A172 (cell line): ENCODE measurements around the gene EFNA2. TPM values are rescaled to one million over a fixed set of nuclear protein-coding genes. Genes with fewer than 3 reads are reported as not detected.

ENCODE experiments used
- DNase-seq: peaks from one replicate; pipeline ENCODE4 v3.0.0-alpha.2; 2015; ENCODE audit warnings: low spot score
- total RNA-seq: library from RNA; depleted of rRNA; stranded (reverse); fragments of >200 nt; shearing (Covaris generic); gene quantifications from 2 replicates; pipeline ENCODE4 v1.2.3, GENCODE V29; 2014

EFNA2 gene
- total RNA-seq, 1 experiment from 2014 or later = 9.9 TPM

DNA sequence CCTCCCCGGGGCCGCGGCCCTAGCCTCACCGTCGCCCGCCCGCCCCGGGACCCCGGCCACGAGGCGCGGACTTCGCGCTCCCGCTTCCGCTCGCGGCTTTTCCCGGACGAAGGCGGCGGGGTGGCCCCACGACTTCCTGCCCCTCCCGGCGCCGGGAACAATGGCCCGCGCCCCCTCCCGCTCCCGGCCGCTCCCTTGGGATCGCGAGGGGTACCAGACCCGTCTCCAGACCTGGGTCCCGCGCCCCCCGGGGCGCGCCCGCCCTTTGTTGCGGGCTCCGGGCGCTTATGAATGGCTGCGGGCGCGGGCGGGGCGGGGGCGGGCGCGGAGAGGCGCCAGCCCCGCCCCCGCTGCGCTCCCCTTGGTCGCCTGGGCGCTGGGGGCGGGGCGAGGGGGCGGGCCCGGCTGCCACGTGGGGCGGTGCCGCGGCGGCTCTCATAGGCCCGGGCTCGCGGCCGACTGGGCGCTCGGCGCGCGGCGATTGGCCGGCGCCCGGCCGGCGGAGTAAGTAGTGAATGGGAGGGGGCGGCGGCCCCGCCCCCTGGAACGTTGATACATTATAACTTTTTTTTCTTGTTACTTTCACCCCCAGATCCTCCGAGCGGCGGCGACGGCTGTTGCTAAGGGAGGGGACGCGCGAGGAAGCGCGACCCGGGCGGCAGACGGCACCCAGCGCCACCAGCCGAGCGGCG lies 36.2 kb upstream of the EFNA2 start:
- DNase-seq = peak; percentile 97

DNA sequence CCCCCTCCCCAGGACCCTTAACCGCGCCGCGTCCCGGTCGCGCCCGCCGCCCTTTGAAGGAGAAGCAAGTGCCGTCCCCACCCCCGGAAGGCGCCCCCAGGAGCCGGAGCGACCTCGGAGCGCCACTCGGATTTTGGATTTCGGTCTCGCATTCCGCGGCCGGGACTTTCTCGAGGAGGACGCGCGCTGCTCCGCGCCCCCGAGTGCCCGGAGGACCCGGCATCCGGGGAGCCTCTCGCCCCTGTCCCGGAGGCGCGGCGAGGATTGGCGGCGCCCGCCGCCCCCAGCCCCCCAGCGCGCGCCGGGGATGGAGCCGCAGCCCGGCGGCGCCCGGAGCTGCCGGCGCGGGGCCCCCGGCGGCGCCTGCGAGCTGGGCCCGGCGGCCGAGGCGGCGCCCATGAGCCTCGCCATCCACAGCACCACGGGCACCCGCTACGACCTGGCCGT lies 35.7 kb upstream of the EFNA2 start:
- DNase-seq = no peak

DNA sequence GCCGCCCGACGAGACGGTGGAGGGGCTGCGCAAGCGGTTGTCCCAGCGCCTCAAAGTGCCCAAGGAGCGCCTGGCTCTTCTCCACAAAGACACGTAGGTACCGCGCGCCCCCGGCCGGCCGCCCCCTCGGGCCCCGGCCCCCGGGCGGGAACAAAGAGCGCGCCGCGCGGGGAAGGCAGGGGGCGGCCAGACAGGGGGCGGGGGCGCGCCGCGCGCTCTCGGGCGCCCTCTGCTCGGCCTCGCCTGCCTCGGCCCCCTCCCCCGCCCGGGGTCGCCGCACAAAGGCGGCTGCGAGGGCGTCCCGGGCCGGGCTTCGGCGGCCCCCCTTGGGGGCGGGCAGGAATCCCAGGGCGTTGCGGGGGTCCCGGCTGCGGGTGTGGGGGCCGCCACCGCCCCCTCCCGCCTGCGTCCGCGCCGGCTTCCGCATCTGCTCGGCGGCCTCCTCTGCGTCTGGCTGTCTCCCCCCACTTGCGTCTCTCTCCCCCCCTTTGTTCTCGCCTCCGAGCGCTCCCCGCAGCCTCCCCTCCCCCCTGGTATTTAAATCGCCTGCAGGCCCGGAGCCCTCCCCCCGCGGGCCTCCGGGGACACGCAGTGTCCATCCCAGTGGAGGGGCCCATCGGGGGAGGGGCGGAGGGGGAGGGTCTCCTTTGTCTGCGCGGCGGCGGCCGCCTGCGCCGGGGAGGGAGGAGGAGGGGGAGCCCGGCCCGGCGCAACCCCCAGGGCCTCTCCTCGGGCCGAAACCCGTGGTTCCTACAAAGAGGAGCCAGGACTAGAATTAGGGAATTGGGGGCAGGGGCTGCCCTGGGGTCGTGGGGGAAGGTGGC lies 35.0 kb upstream of the EFNA2 start:
- peak; percentile 54 for DNase-seq

DNA sequence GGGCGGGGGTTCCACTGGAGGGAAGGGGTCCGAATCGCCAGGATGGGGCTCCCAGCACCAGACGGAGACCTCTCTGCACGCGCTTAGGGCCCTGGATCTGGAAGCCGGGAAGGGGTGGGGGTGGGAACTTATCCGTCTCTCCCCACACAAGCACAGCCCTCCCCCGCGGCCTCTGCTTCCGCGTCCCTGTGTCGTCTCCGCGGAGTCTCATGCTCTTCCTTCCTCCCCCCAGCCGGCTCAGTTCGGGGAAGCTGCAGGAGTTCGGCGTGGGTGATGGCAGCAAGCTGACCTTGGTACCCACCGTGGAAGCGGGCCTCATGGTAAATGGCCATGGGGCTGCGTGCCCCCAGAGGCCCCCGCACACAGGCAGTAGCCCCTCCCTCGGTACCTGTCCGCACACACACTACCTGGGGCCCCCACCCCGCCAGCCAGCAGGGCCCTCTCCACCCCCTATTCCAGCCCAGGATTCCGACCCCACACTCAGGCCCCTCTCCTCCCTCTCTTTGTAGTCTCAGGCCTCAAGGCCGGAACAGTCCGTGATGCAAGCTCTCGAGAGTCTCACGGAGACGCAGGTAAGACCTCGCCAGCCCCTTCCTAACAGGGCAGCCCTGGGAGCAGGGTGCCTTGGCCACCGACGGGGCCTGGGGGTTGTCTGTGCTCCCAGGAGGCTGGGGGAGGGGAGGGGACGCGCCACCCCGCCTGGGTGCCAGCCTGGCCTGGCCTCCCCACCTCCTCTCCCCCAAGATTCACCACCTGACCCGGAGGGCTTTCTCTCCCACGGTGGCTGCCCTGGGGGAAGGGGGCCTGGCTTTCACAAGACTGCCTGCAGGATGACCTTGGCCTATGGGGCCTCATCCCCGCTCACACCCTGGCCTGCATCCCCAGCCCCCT lies 34.1 kb upstream of the EFNA2 start:
- peak; percentile 64 for DNase-seq

DNA sequence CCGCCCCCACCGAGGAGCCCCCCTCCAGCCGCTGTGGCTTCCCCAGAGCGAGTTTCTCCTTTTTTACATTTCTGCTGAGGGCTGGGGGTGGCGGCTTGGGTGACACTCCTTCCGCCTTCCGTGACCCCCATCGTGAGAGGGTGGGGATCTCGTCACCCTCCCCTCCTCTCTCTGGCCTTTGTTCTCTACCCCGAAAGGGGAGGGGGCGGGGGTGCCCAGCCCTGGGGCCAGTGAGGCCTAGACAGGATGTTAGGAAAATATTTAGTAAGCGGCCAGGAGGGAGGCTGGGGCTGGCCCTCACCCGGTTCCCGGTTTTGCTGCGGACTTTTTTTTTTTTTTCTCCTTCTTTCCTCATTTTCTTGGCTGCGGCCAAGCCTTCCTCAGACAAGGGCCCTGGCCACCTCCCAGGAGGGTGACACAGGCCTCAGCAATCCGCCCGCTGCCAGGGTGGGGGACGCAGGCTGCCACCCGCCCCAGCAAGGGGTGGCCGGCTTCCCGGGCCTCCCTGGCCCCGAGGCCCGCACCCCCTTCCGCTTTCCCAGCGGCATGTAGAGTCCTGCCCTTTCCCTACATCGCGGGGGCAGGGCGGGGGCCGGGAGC lies 33.4 kb upstream of the EFNA2 start:
- DNase-seq = peak; percentile 87

DNA sequence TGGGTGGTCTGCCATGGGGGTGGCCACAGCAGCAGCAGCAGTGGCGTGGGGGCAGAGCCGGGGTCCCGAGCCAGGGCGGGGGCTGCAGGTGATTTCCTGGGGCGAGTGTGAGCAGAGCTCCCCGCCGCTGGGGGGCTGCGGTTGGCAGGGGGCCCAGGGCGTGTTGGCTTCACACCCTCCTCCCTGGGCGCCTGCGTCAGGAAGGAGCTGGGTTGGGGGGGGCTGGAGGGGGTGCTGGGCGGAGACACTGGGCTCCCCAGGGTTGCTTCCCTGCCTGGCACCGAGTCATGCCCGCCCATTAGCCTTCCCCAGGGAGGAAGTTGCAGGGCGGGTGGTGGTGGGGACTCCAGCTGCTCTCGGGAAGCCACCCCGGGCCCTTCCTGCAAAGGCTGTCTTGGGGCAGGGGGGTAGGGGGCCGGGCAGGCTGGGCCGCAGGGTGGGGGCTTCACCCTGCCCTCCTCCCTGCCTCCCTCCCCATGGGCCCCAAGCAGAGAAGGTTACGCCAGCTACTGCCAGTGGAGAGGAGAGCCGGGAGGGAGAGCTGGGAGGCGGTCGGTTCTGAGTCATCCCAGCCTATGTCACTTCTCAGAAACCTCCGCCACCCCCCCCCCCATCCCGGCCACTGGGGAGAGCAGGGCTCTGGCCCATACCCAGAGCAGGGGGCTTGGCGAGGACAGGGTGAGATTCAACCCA lies 32.7 kb upstream of the EFNA2 start:
- DNase-seq = peak; percentile 96

GRCh38 chr19:1253514-1254080 lies 32.1 kb upstream of the EFNA2 start:
- no peak for DNase-seq

- no peak for DNase-seq
These were observed 31.6 kb upstream of the EFNA2 start for GRCh38 chr19:1254081-1254527.

- DNase-seq = no peak
These were observed 31.0 kb upstream of the EFNA2 start for GRCh38 chr19:1254530-1255185.

DNA sequence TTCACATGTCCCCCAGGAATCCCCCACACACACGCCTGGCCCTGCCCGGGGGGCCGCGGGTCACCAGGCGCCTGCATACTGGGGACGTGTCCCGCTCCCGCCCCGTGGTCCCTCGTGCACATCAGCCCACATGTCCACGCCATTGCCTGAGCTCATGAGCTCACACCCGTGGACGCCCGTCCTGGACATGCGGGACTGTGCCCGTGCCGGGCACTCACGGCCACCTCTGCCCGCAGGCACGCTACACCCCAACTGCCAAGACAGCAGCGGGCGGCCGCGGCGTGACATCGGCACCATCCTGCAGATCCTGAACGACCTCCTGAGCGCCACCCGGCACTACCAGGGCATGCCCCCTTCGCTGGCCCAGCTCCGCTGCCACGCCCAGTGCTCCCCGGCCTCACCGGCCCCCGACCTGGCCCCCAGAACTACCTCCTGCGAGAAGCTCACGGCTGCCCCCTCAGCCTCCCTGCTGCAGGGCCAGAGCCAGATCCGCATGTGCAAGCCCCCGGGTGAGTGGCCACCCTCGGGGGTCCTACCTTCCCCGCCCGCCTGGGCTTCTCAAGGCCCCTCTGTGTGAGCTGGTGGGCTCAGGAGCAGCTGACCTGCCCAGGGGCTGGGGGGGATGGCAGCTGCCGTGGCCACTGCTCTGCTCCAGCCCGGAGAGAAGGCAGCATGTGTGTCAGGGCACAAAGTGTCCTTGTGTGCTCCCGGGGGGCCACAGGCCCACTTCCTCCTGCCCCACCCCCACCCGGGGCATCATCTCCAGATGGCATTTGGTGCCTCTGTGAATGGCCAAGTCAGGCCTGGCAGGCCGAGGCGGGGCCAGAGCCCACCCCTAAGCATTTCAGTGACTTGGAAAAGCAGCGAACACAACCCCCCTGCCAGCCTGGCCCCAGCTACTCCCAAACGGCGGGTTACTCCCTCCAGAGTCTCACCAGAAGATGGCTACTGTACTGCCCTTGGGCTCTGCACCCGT lies 30.2 kb upstream of the EFNA2 start:
- no peak for DNase-seq

DNA sequence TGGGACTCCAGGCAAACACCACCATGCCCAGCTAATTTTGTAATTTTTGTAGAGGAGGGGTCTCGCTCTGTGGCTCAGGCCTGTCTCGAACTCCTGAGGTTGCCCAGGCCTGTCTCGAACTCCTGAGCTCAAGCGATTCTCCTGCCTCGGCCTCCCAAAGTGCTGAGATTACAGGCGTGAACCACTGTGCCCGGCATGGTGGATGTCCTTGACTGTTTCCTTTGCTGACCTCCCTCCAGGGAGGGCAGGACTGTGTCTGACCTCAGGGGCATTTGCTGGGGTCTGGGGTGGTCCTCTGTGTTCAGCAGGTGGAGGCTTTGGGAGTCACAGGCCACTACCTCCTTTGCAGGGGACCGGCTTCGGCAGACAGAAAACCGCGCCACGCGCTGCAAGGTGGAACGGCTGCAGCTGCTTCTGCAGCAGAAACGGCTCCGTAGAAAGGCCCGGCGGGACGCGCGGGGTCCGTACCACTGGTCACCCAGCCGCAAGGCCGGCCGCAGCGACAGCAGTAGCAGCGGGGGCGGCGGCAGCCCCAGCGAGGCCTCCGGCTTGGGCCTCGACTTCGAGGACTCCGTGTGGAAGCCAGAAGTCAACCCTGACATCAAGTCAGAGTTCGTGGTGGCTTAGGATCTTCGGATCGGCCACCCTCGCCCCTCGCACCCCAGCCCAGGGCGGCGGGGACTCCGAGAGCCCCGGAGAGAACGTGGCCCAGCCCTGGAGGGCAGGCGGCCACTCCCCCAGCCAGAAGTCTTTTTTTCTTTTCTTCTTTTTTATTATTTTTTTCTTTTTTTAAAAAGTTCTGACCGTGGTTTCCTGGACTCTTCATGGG lies 28.8 kb upstream of the EFNA2 start:
- DNase-seq = no peak

DNA sequence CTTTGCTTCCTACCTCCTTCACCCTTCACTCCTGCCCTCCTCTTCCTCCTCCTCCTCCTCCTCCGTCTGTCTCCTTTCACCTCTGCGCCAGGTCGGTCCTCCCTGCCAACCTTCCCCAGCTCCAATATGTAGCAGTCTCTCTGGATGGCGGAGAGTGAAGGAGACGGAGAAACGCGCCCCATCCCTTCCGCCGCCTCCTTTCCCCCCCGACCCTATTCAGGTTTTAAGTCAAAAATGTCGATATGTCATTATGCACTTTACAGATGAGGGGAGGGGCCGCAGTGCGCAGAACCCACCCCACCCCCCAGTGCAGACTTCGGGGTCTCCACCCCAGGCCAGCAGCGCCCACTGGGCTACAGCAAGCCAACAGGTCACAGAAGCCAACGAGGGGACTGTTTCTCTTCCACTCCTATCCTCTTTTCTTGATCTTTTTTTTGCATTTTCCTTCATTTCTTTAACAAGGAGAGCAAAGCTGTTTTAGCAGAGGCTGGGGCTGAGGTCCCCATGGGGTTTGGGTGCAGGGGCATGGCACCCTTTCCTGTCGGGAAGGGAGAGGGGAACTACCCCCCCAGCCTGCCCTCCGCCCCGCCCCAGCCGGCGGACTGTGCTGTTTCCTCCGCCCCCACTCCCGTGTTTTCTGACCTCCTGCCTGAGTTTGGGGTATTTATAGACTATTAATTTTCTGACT lies 28.1 kb upstream of the EFNA2 start:
- DNase-seq = no peak

DNA sequence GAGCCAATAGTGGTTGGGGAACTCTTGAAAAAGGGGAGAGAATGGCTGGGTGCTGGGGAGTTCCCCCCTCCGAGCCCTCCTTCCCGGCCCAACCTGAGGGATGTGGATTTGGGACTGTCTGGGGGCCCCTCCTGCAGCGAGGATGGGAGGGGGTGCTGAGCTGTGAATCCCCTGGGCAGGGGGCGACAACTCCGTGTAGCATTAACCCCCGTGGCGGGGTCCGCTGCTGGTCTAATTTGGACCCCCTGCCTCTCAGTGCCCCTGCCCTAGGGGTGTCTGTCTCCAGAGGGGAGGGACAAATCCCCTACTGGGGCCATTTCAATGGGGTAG lies 27.5 kb upstream of the EFNA2 start:
- no peak for DNase-seq

DNA sequence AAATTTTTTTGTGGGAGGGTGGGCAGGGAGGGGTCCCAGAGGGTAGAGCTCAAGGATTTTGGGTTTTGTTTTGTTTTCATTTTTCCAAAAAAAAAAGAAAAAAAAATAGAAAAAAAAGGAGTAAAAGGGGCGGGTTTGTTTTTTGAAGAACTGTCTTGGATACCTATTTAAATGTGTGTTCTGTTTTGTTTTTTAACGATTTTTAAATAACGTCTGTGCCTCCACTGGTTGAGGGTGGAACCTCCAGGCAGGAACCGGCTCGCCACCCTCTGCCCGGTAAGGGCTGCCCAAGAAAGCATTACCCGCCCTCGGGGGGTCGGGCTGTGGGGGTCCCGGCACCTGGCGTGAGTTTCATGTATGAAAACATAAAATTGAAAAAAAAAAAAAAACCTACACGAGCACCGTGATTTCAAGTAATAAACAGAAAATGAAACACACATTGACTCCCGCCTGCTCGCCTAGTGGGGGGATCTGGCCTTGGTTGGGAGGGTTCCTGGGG lies 26.9 kb upstream of the EFNA2 start:
- no peak for DNase-seq

- DNase-seq = peak; percentile 84
These were observed 26.3 kb upstream of the EFNA2 start for GRCh38 chr19:1259206-1259875.

DNA sequence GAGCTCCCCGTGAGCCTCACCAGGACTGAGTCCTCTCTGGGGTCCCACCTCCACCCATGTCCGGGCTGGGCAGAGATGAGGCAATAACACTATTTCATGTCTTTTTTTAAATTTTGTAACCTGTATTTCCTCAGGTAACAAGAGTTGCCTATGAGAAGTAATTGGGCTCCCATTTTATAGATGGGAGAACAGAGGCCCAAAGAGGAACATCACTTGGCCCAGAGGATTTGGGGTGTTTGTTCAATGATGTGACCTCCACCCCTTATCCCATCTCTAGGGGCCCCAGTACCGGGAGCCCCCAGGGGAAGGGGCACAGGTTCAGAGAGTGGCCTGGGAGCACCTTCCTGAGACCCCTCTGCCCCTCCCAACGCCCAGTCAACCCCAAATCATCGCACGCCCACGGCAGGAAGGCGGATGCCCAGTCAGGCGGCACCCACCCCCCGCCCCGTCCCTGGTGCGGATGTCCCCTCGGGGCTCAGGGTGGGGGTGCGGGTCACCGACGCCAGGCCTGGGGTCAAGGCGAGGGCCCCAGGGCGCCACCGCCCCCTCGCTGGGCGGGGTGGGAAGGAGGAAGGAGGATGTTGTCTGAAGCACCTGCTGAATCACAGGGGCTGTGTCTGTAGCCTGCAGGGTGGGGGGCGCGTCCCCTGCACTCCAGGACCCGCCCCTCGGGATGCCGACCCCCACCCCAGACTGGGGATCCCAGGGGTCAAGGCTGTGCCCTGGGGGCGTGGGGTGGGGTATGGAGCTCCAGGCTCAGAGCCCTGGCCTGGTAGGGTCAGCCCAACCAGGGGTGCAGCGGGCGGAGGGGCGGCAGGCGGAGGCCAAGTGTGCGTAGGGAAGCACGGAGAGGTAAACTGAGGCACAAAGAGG lies 25.6 kb upstream of the EFNA2 start:
- DNase-seq = peak; percentile 53
